NT2/D1 (cell line): ENCODE results near the gene MFAP2.

ENCODE experiments used
- YY1 ChIP-seq: IDR thresholded peaks from 2 replicates; pipeline ENCODE4 v1.6.1; 2011; ENCODE audit not compliant: insufficient read length, insufficient read depth
- ZNF274 ChIP-seq: IDR thresholded peaks from 2 replicates; pipeline ENCODE4 v1.6.1; 2011; ENCODE audit warnings: mild to moderate bottlenecking, low read depth, low read length

- no peak for TF ChIP-seq ZNF274
- no peak for TF ChIP-seq YY1
These were observed 33.8 kb downstream of the MFAP2 start for GRCh38 chr1:16946646-16947045.
